Measurements from ENCODE around the gene GABPB1.

GRCh38 chr15:50250760-50251394, 104.1 kb downstream of the GABPB1 start:
- TF ChIP-seq, protein P1, sequence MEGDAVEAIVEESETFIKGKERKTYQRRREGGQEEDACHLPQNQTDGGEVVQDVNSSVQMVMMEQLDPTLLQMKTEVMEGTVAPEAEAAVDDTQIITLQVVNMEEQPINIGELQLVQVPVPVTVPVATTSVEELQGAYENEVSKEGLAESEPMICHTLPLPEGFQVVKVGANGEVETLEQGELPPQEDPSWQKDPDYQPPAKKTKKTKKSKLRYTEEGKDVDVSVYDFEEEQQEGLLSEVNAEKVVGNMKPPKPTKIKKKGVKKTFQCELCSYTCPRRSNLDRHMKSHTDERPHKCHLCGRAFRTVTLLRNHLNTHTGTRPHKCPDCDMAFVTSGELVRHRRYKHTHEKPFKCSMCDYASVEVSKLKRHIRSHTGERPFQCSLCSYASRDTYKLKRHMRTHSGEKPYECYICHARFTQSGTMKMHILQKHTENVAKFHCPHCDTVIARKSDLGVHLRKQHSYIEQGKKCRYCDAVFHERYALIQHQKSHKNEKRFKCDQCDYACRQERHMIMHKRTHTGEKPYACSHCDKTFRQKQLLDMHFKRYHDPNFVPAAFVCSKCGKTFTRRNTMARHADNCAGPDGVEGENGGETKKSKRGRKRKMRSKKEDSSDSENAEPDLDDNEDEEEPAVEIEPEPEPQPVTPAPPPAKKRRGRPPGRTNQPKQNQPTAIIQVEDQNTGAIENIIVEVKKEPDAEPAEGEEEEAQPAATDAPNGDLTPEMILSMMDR (IDR thresholded peaks at IDR 0.05; ENCODE audit: low read length) = no peak
- no peak for TF ChIP-seq EZH2 (IDR thresholded peaks at IDR 0.05; ENCODE audit: borderline replicate concordance, low read length)
